K562 (cell line): ENCODE data around the gene HDAC5. TPM values are rescaled to one million over a fixed set of nuclear protein-coding genes. Genes with fewer than 3 reads are reported as not detected.

Experiments used
- CREB3L1 ChIP-seq: fragments of 450-650 bp; IDR thresholded peaks from 2 replicates; pipeline ENCODE4 v1.6.1; 2014; ENCODE audit warnings: low read depth, mild to moderate bottlenecking, moderate library complexity, borderline replicate concordance
- CTCFL ChIP-seq: IDR thresholded peaks from 2 replicates; pipeline ENCODE4 v1.6.1; 2011; ENCODE audit warnings: borderline replicate concordance, low read depth, mild to moderate bottlenecking, moderate library complexity, low read length; ENCODE audit not compliant: insufficient read depth, poor library complexity, severe bottlenecking
- HMG20A ChIP-seq: fragments of 450-650 bp; formaldehyde crosslinking; conservative IDR thresholded peaks from 2 replicates; pipeline ENCODE4 v1.4.0; 2020; ENCODE audit warnings: mild to moderate bottlenecking, mixed read lengths
- MBD1 ChIP-seq: fragments of 250-450 bp; sonication (Bioruptor Pico); IDR thresholded peaks from 2 replicates; pipeline ENCODE4 v1.8.0; 2022; ENCODE audit warnings: inconsistent platforms
- MLLT1 ChIP-seq, 2 experiments: fragments of 450-650 bp; IDR thresholded peaks; 2 replicates each; pipeline ENCODE4 v1.6.1; 2016
- RNF219 ChIP-seq: fragments of 250-450 bp; sonication (Bioruptor Pico); IDR thresholded peaks from 2 replicates; pipeline ENCODE4 v1.5.0; 2022; ENCODE audit warnings: mild to moderate bottlenecking
- TCF3 ChIP-seq: sonication (generic); formaldehyde crosslinking; IDR thresholded peaks from 2 replicates; pipeline ENCODE4 v1.4.0; 2020; ENCODE audit warnings: mild to moderate bottlenecking, missing genetic modification reagents
- ZBTB43 ChIP-seq: sonication (generic); formaldehyde crosslinking; IDR thresholded peaks from 2 replicates; pipeline ENCODE4 v1.8.0; 2023; ENCODE audit warnings: mild to moderate bottlenecking, missing genetic modification reagents
- ZNF408 ChIP-seq: fragments of 250-450 bp; sonication (Bioruptor Pico); IDR thresholded peaks from 2 replicates; pipeline ENCODE4 v1.4.0; 2020; ENCODE audit warnings: low read depth, mild to moderate bottlenecking, moderate library complexity
- polyA plus RNA-seq, 8 experiments: library from polyadenylated mRNA; depleted of rRNA in 4 of 8; stranded (reverse) in 5 of 8; unstranded in 3 of 8; fragments of >200 nt; fragmentation: Nextera tagmentation in 2 of 8; fragmentation: Illumina TruSeq in 1 of 8; extraction: Ambion mirVana in 2 of 8; extraction: Trizol in 1 of 8; gene quantifications; 2 replicates each; pipeline versions ENCODE4 v1.2.1 to v1.2.3, GENCODE V29; 2011 to 2014; ENCODE audit warnings: inconsistent platforms in 1 of 8, missing spikeins in 1 of 8
- total RNA-seq, 7 experiments: library from RNA; depleted of rRNA in 6 of 7; stranded (reverse); fragments of >200 nt in 6 of 7; fragmentation: Illumina TruSeq in 2 of 7; extraction: Trizol in 2 of 7; gene quantifications; 2 replicates each; pipeline versions ENCODE4 v1.2.1 to v1.2.3, GENCODE V29; 2011 to 2021; ENCODE audit warnings: low replicate concordance in 1 of 7

Gene HDAC5
- total and polyA plus RNA-seq, 9 of the 15 experiments (the other 6 are each of a cell fraction or from before 2014, with no cell fraction given), result 0.45 to 26.2 (median 16.4) TPM

- TF ChIP-seq CTCFL (no peak), MBD1 (no peak), MLLT1 (IDR thresholded peaks at IDR 0.05) (no peak), ZNF408 (no peak), ZBTB43 (CRISPR knock-in tag) (no peak), RNF219 (CRISPR knock-in tag) (no peak), HMG20A (CRISPR knock-in tag) (no peak), TCF3 (CRISPR knock-in tag) (no peak), CREB3L1 (no peak)
These were observed 3.6 kb downstream of the HDAC5 start (continued) for GRCh38 chr17:44119798-44120197.
